Activated T-helper 9 cell treated with anti-CD3 and anti-CD28 coated beads, Interleukin-2, amount 50 U/mL, for 16 hours (primary cell): Measurements from ENCODE around the gene ULBP3.
"Not testable (repeated sequence)": the region's sequence is repeated elsewhere in the genome, so short reads cannot be mapped to it uniquely, and the experiment has no call there.

Experiments used
- DNase-seq: peaks from one replicate; pipeline ENCODE4 v3.0.0-alpha.2; 2020; ENCODE audit warnings: low read depth

Gene ULBP3

DNA sequence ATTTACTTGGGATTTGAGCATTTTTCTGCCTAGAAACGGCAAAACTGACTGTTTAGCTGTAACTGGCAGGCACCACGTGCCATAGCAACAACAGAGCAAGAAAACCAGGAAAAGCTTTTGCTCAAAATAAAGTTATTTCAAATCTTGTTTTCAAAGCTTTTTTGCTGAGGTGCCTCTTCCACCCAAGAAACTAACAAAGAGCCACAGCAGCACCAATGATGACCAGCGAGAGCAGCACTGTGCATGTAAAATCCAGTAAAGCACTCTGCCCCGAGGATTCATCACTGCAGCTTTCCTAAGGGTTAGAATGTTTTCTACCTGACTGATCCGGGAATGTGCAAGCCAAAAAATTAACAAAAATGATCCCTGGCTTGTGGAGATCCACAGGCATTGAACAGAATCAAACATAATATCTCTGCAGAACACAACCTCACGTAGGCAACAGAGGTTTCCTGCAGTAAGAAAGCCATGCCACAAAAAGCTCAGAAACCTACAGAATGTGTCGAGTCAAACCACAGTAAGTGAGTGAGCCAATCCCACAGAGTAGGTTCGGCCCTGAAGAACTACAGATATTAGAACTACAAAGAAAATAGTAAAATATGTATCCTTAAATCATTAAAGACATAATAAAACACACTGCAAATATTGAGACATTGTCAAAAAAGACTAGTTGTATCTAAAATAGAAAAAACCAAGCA lies 7.4 kb upstream of the ULBP3 start:
- no peak for DNase-seq

DNA sequence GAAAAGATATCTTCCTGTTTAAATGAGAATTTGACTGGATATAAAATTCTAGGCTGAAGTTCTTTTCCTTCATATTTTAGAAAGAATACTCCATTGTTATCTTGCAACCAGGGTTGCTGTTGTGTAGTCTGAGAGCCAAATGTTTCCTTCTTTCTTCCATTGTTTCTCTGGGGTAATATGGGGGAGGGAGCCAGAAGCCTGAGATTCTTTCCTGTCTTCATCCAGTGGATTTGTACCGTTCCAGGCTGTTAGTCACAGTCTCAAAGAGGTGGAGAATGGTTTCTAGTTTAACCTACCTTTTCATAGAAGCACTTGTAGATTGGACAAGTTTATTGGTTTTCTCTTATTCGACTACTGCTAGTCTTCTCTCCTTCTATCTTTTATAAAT lies 6.1 kb upstream of the ULBP3 start:
- no peak for DNase-seq

DNA sequence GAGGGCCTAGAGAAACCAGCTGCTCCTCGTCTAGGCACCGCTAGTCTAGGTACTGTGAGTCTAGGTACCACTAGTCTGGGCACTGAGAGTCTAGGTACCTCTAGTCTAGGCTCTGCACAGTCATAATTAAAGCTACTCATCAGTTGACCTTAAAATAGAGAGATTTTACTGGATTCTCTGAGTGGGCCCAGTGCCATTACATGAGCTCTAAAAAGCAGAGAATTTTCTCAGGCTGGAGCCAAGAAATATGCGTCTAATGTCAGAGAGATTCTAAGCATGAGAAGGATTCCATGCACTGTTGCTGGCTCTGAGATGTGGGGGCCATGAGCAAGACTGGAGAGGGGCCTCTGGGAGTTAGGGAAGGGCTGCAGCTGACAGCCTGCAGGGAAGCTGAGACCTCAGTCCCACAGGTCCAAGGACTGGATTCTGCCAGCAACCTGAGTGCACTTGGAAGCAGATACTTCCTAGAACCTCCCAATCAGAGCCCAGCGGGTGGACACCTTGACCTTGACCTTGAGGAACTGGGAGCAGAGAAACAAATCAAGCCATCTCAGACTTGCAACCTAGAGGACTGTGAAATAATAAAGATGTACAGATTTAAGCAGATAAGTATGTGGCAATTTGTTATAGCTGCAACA lies 5.6 kb upstream of the ULBP3 start:
- DNase-seq, result not testable (repeated sequence)

DNA sequence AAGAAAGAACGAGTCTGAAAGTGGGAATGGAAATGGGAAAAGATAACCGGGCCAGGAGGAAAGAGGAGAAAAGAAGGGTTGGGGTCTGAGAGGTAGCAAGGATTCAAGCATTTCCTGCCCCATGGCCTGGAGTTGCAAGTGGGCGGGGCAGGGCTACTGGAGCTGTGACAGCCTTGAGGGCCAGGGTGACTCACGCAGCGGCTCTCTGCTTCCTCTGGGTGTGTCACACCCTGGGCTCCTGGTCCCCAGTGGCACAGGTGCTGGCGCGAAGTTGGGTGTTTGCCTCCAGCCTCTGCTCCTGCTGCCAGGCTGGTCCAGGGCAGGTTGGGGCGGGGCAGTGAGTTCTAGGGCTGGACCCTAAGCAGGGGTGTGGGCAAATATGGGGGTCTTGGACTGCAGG lies 3.3 kb upstream of the ULBP3 start:
- peak; percentile 43 for DNase-seq

DNA sequence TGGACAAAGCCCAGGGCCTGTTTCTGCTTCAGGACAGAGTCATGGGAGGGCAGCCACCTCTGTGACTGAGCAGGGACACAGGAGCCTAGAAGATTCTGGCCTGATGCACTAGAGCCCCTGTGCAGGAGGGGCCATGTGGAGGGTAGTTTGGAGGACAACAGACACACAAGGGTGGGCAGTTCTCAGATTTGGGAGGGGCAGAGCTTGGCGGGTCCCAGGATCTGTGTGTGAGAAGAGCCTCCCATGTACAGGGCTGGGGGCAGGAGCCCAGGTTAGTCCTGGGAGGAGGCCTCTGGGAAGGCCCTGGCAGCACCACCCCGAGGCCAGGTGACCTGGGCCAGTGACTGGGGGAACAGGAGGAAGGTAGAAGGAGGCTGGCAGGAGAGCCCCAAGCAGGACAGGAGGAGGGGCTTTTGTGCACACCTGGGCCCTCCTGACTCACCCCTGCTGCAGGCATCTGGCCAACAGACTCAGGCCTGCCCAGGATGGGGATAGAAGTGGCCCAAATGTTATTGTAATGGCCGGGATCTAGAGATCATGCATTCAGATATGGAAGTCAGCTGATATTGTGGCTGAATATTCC lies 1.4 kb upstream of the ULBP3 start:
- DNase-seq, result no peak

DNA sequence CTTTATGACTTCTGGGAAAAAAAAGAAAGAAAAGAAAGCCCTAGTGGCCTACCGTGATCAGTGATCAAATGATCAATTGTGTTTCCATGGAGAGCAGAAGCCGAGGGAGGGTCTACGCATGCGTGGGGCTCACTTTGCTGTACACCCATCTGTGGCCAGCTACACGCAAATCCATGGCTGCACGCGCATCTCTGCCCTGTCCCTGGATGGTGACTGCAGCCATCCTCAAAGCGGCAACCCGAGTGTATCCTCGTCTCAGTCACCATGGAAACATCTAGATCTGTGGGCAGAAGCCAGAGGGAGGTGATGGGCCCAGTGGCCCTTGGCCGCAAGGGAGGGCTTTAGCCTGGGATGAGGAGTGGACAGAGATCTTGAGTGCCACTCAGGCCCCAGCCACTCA lies 785 bp upstream of the ULBP3 start:
- DNase-seq, result no peak

DNA sequence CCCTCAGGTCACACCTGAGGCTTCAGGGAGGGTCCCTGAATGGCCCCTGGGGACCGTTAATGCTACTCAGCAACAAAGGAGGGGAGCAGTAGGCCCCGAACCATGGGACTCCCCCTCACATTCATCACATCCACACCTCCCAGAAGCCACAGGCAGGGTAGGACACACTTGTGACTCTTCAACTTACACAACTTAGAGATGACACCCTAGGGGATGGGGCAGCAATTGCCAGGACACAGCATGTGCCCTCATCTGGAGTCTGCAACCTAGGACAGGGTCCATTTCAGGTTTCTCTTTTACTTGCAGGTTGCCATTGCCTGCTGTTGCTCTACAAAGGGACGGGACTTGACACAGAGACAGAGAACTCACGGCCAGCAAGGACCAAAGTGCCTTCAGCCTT lies 770 bp downstream of the ULBP3 start:
- DNase-seq, result no peak

DNA sequence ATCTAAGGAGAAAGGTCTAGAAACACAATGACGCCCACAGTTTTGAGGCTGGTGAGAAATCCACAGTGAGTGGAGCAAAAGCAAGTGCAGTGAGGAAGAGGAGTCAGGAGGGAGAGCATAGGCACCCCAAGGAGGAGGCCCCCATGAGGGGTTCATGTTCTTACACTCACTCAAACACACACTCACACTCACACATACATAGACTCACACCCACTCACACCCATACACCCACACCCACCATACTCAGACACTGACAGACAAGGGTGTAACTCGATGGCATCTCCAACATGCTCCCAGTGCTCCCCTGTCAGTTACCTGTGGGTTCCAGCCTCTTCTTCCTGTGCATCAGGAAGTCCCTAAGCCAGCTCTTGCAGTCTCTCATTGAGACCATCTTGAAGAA lies 3.8 kb downstream of the ULBP3 start:
- DNase-seq, result no peak

DNA sequence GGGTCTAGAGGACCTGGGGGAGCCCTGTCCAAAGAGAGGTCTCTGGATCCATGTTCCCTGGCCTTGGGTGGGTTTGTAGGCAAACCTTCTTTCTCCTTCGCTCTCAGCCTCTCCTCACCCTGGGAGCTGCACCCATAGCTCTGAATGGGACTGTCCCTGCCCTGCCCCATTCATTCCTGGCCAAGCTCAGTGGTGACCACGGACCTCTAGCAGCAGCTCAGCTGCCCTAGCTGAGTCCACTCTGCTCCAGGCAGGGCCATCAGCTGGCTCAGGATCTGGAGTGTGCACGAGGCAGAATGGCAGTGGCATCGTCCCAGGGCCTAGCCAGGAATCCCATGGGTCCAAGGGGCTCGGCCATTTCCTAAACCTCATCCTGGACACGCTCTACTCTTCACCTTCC lies 5.3 kb downstream of the ULBP3 start:
- no peak for DNase-seq

DNA sequence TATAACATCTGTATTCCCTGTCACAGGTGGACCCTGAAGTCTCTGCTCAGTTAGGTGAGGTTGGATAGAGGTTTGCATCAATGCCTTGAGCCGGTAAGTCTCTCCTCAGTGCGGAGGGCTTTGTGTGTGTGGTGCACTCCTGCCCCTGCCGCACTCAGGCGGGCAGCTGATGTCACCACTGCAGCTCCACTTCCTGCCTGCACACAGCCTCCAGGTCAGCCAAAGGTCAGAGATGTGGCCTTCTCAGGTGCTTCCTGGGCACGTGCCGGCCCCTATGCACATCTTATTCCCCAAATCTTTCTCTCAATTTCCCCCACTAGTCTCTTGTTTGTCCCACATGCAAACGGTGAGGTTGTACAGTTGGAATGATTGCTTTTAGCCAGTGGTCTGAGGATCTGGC lies 8.9 kb downstream of the ULBP3 start:
- DNase-seq, result not testable (repeated sequence)

DNA sequence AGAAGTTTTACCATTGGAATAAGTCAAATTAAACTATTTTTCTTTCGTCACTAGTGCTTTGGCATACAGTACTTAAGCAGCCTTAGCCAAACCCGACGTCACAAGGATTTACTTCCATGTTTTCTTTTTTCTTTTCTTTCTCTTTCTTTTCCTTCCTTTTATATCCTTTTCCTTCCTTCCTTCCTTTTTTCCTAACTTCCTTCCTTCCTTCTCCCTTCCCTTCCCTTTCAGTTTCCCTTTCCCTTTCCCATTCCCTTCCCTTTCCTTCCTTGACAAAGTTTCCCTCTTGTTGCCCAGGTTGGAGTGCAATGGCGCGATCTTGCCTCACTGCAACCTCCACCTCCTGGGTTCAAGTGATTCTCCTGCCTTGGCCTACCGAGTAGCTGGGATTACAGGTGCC lies 9.9 kb downstream of the ULBP3 start:
- DNase-seq, result no peak

DNA sequence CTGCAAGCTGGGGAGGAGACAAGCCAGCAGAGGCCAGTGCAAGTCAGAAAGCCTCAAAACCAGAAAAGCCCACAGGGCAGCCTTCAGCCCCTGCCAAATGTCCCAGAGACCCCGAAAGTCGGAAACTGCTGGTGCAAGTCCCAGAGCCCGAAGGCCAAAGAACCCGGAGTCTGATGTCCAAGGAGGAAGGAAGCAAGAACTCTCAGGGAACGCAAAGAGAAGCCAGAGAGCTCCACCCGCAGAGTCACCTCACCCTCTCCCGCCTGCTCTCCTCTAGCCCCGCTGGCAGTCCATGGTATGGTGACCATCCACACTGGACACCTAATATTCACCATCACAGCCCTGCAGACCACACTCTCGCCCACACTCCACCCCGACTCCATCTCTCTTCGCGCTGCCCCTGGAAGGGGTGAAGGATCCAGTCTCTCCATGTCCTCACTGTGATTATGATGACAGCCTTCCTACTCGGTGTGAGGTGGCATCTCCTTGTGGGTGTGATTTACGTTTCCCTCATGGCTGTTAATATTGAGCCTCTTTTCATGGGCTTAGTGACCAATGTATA lies 10.6 kb downstream of the ULBP3 start:
- no peak for DNase-seq

DNA sequence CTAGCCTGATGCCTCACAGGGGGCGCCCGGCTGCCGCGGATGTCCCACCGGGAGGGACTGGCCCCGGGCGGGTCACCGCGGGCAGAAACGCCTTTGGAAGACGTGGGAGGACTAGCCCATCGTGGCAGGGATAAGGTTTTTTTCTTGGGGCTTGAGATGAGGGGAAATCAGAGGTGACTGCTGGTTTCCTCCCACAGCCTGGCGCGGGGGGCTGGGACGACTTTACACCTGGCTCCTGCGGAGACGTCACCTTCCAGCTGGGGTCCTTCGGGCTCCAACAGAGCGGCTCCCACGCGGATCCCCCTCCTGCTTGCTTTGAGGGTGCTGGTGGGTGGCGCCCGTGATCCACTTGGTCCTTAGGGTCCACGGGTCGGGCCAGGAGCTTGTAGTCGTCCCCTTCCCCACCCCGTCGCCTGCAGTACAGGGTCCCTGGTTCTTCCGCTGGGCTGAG lies 11.4 kb downstream of the ULBP3 start:
- DNase-seq, result no peak

DNA sequence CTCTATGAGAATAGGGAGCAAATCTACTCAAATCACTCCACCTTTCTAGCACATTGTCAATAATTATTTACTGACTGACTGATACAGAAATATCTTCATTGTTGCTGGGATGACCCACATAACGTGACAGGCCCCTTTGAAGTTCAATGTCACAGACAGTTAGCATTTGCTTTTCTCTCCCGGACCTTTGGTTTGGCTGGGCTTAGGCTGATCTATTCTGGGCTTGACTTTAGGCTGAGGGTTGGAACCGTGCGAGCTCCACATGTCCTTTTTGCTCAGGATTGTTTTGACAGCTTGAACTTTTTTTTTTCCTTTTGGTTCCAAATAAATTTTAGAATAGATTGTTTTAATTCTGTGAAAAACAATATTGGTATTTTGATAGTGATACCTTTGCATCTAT lies 12.0 kb downstream of the ULBP3 start:
- no peak for DNase-seq

DNA sequence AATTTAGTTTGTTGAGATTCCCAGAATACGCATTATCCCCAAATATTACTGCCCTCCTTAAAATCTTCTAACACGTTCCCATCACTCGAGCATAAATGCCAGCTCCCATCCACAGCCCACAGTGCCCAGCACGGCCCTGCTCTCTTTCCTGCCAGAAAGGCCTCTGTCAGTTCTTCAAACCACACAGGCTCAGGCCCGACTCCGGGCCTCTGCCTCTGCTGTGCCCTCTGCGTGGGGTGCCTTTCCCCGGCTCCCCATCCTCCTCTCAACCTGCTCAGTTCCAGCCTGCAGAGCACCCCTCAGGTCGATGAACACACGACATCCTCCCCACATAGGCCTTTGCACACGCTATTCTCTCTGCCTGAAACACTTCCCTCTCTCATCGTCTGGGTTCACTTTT lies 12.8 kb downstream of the ULBP3 start:
- DNase-seq, result no peak

DNA sequence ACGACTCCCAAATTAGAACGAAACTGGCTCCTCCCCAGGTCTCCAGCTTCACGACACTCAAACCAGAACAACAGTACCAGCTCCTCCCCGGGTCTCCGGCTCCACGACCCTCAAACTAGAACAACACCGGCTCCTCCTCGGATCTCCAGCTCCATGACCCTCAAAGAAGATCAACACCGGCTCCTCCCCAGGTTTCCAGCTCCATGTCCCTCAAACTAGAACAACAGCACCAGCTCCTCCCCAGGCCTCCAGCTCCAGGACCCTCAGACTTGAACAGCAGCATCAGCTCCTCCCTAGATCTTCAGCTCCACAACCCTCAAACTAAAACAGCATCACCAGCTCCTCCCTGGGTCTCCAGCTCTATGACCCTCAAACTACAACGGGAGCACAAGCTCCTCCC lies 13.8 kb downstream of the ULBP3 start:
- no peak for DNase-seq

DNA sequence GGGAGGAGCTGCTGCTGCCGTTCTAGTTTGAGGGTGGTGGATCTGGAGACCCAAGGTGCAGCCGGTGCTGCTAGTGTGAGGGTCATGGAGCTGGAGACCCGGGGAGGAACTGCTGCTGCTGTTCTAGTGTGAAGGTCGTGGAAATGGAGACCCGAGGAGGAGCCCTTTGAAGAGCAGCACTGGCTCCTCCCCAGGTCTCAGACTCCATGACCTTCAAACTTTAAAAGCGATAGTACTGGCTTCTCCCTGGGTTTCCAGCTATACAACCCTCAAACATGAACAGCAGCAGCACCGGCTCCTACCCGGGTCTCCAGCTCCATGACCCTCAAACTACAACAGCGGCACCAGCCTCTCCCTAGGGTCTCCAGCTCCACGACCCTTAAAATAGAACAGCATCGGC lies 15.5 kb downstream of the ULBP3 start:
- DNase-seq, result no peak

DNA sequence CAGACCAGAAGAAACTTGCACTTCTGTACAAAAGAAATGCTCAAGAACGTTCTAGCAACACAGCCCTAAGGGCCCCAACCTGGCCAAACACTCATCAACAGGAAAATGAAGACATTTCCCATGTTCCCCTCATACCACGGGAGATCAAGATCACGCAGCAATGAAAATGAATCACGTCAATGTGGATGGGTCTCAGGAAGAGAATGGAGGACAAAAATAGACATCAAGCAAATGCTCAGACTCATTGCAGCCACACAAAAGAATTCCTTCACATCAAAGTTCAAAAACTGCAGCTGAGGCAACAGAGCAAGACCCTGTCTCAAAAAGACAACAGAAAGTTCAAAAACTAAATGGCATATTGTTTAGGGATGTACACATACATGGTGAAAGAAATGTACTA lies 18.1 kb downstream of the ULBP3 start:
- DNase-seq, result no peak

DNA sequence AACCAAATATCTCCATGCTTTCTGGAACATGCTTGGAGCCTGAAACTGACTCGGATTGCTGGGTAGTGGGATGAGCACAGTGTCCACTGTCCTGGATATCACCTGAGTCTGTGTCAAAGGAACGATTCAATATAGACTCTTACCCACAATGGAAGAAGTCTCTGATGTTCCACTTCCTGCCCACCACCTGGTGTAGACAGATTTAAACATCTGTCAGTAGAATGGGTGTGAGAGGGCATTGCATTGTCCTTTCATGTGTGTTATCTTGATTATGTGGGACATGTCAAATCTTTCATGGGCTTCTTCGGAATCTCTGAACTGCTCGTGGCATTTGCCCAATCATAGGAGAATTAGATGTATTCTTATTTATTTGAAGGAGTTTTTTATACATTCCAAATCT lies 20.8 kb downstream of the ULBP3 start:
- DNase-seq, result no peak

DNA sequence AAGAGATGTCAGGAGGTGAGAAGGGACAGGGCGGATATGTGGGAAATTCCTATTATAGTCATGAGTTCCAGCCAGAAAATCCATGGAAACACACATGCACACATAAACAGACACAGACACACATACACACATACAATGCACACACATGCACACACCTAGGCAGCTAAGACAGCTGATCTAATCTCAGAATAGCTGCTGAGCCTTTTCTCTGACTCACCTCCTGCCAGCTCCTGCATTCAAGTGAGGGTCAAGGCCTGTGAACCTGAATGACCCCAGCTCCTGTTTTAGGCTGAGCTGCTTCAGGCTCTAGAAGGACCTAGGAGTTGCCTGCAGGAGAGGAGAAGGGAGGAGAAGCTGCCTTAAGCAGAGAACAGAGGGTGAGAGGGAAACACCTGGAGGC lies 22.0 kb downstream of the ULBP3 start:
- DNase-seq, result no peak

DNA sequence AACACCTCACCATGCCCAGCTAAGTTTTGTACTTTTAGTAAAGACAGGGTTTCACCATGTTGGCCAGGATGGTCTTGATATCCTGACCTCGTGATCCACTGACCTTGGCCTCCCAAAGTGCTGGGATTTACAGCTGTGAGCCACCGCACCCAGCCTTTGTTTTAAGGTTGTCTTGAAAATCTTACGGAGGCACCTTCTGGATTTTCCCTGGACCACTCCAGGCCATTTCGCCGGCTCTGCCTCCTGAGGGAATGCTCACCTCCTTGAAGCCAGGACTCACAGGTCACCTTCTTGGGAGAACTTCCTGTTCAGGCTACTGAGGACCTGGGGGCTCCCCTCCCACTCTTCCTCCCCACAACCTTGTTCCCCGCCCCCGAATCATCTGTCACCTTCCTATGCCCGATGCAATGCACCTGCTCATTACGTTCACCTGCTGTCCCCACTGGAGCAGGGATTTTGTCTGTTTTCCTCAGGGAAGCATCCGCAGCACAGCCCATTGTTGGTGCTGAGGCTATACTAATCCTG lies 24.2 kb downstream of the ULBP3 start:
- no peak for DNase-seq

DNA sequence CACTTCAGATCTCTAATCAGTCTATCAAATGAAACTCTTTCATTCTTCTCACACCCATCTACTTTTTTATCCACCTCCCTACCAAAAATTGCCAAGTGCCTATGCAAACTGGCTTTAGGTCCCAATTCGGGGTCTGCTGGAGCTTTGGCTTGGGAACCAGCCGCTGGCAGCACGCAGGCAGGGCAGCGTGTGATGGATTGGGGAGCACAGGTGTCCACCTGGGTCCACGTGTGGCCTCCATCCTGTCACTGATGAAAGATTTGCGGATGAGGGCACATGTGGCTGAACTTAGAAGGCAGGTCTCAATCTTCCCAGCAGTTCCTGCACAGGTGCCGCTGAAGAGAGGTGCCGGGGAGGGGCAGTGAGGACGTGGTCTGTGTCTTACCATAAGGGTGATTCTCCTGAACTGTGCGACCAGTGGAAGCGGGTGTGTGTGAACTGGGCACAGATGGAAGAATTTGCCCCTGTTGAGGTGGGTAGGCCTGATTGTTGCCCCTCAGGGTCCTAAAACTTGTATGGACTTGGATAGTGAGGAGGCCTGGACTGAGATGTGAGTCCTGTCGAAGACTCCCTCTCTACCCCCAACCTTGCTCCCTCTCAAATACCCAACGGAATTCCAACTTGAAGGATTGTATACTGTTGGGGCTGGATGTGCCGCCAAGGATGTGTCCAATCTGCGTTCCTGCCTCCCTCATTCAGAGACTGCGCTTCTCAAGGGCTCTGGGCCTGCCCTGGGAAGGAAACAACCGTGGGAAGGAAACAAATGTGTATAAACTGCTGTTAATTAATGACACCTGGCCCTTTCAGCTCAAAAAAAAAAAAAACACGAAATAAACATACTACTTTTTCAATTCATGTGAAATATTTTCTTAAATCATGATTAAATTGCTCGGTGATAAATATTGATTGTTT lies 25.2 kb downstream of the ULBP3 start:
- DNase-seq, result no peak
